ENCODE data around the gene SUPT20HL1.
A peak's percentile ranks its signal among the peaks of the same experiment; 100 is the strongest.

SUPT20HL1 gene

DNA sequence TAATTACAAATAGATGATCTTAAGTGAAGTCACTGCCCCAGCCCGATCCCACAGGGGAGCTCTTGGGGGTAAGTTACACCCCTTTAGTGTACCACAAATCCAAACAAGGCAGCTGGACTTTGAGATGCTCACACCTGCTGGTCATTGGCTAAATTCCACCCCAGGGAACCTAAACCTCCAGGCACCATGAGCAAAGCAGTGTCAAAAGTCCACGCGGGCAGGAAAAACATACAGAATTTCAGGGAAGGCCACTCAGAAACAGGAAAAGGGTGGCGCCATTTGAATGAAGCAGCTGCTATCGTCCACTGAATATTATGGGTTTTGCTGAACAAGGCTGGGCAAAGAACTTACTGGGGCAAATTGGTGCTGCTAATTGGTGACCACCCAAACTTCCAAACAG, 30.9 kb downstream of the SUPT20HL1 start:
- TF ChIP-seq, protein P1, sequence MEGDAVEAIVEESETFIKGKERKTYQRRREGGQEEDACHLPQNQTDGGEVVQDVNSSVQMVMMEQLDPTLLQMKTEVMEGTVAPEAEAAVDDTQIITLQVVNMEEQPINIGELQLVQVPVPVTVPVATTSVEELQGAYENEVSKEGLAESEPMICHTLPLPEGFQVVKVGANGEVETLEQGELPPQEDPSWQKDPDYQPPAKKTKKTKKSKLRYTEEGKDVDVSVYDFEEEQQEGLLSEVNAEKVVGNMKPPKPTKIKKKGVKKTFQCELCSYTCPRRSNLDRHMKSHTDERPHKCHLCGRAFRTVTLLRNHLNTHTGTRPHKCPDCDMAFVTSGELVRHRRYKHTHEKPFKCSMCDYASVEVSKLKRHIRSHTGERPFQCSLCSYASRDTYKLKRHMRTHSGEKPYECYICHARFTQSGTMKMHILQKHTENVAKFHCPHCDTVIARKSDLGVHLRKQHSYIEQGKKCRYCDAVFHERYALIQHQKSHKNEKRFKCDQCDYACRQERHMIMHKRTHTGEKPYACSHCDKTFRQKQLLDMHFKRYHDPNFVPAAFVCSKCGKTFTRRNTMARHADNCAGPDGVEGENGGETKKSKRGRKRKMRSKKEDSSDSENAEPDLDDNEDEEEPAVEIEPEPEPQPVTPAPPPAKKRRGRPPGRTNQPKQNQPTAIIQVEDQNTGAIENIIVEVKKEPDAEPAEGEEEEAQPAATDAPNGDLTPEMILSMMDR (IDR thresholded peaks at IDR 0.05; ENCODE audit: extremely low read depth, missing control alignments), result no peak
- DNase-seq (ENCODE audit: low spot score), result no peak

GRCh38 chrX:24391843-24392242, 31.4 kb downstream of the SUPT20HL1 start:
- no peak for DNase-seq (ENCODE audit: low spot score)
- TF ChIP-seq, protein P1 (IDR thresholded peaks at IDR 0.05; ENCODE audit: extremely low read depth, missing control alignments), result no peak

GRCh38 chrX:24392709-24393108, 32.3 kb downstream of the SUPT20HL1 start:
- TF ChIP-seq, protein P1 (IDR thresholded peaks at IDR 0.05; ENCODE audit: extremely low read depth, missing control alignments), result no peak
- DNase-seq (ENCODE audit: low spot score), result no peak

DNA sequence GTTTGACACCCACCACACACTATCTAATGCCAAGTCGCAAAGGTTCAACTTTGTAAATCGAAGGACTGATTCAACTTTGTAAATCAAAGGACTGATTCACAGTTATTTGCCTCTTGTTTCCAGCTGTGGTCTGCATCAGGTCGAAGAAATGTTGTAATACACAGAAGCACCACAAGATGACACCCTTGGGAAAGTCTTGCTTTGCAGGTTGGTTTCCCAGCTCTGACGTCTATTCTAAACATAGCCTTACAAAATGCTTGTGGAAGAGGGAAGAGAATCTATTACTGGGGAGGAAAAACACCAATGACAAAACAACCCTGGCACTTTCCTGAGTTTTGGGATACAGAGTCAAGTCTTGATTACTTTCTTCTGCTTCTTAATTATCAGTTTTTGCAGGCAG, 35.3 kb downstream of the SUPT20HL1 start:
- TF ChIP-seq, protein P1 (IDR thresholded peaks at IDR 0.05; ENCODE audit: extremely low read depth, missing control alignments), result peak; percentile 62
- peak; percentile 50 for DNase-seq (ENCODE audit: low spot score)

DNA sequence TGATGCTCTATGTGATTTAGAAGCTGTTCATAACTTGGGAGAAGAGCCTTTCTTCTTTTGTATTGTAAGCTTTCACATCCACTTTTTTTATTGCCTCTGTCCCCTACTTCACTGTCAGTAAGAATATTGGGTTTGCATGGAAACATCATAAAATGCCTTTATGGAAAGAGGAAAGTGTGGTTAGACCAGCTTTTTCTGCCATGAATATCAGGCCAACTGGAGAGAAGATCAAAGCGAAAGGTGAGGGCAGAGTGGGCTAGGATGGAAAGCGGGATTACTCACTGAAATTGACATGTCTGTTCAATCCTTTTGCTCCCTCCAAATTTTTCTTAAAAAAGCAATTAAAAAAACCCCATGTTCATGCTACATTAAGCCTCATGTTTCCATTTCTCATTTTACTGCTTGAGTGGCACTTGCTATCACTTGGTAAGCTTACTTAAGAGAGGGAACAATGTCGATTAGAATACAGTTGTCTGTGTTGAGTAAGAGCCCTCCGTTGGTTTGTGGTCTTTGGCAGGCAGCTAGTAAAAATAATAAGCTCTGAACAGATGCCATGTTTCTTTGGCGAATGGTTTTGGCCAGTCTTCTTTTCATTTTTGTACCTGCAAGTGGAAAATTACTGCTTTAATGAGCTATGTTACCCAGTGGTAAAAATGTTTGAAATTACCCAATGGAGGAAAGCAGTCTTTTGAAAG, 35.9 kb downstream of the SUPT20HL1 start:
- no peak for DNase-seq (ENCODE audit: low spot score)
- TF ChIP-seq, protein P1 (IDR thresholded peaks at IDR 0.05; ENCODE audit: extremely low read depth, missing control alignments), result no peak

- TF ChIP-seq, protein P1 (IDR thresholded peaks at IDR 0.05; ENCODE audit: extremely low read depth, missing control alignments), result no peak
- DNase-seq (ENCODE audit: low spot score), result no peak
Observed at GRCh38 chrX:24396931-24397279, 36.5 kb downstream of the SUPT20HL1 start.

DNA sequence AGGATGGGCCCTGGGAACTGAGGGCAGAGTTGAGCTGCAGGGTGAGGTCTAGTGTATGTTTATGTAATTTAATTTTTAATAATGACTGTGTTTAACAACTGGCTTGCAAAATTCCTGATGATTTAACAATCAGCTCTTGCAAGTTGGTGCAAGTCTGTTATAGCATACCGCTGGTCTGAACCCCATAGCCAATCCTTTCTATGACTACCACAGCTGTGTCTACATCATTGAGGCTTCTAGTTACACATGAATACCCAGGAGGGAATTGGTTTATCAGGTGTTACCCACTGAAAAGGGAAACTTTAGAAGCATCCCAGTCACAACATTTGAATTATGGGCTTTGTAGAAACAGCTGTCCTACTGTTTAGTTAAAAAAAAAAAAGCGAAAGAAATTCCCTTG, 38.3 kb downstream of the SUPT20HL1 start:
- TF ChIP-seq, protein P1 (IDR thresholded peaks at IDR 0.05; ENCODE audit: extremely low read depth, missing control alignments), result no peak

More for the DNA sequence above, 38.3 kb downstream of the SUPT20HL1 start:
- no peak for DNase-seq (ENCODE audit: low spot score)
